ENCODE measurements around the gene POU3F2. TPM values are rescaled to one million over a fixed set of nuclear protein-coding genes. Genes with fewer than 3 reads are reported as not detected.

Gene POU3F2
- total and polyA plus RNA-seq, 11 donors, result 0.01 TPM; not detected in 10

DNA sequence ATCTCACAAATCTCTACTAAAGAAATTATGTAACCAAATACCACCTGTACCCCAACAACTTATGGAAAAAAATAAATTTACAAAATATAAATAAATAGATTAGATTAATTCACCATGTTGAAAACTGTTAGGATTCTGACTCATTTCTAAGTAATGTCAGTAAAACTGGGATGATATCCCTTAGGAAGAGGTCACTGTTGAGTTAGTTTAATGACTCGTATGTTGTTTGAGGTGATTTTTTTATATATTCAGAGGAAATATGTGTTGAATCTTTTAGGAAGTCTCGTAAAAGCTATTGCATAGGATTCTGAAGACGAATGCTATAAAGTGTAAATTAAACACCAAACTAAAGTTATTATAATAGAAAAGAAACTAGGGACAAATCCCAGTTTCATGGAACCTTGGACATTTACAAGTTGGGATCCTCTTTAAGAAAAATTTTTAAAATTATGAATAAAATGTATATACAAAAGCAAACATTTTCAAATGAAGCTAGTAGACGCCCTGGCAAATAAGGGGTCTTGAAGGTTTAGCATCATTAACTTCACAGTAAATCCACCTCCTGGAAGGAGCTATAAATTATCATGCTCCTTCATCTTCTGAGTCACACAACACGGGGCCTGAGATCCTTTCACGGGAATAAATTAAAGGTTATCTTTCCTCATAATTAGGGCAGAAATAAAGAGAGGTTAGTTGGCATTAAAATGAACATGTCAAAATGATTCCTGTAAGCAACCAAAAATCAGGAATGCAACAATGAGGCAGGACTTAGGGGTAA is 37.0 kb upstream of the POU3F2 start:
- DNase-seq (no peak), ATAC-seq (no peak)
- H3K9me3 ChIP-seq, result no peaks in the 10 kb centered on the region
- no peak for TF ChIP-seq POLR2A (IDR thresholded peaks at IDR 0.05)
- TF ChIP-seq, protein P1, sequence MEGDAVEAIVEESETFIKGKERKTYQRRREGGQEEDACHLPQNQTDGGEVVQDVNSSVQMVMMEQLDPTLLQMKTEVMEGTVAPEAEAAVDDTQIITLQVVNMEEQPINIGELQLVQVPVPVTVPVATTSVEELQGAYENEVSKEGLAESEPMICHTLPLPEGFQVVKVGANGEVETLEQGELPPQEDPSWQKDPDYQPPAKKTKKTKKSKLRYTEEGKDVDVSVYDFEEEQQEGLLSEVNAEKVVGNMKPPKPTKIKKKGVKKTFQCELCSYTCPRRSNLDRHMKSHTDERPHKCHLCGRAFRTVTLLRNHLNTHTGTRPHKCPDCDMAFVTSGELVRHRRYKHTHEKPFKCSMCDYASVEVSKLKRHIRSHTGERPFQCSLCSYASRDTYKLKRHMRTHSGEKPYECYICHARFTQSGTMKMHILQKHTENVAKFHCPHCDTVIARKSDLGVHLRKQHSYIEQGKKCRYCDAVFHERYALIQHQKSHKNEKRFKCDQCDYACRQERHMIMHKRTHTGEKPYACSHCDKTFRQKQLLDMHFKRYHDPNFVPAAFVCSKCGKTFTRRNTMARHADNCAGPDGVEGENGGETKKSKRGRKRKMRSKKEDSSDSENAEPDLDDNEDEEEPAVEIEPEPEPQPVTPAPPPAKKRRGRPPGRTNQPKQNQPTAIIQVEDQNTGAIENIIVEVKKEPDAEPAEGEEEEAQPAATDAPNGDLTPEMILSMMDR (IDR thresholded peaks at IDR 0.05), result no peak
- H3K4me3 ChIP-seq, result no peak overlapping the region
- H3K27me3 ChIP-seq, result peaks cover 0 to 26% (median 0%) of the 10 kb centered on the region in 9 donors
- no peaks in the 10 kb centered on the region for H3K36me3 ChIP-seq
- intact Hi-C loops (cut with DNase I), result no loop called here
- no peaks in the 10 kb centered on the region for H3K4me1 ChIP-seq
- no peak overlapping the region for H3K27ac ChIP-seq
- 73 to 81% (median 78%) methylated on average over 6 of the region's 6 CpGs for WGBS, 4 donors

DNA sequence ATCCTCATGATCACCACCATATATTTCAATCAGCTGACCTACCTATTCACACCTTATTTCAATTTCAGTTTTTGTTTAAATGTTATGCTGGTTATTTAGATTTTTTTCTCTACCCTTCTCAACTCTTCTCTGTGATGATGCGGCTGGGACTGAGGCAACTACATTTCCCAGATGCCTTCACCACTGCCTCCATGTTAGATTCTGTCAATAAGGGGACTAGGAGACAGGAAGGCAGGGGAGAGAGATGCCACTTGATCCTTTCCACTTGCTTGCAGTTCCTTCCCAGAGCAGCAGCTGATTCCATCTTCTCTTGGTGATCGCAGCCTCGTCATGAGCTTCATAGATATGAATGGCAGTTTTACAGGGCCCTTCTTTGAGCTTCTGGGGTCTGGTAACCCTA is 33.5 kb upstream of the POU3F2 start:
- intact Hi-C loops (cut with DNase I), result no loop called here
- H3K27me3 ChIP-seq, result peaks cover 0 to 12% (median 0%) of the 10 kb centered on the region in 9 donors
- no peak overlapping the region for H3K27ac ChIP-seq
- DNase-seq (no peak), ATAC-seq (no peak)
- TF ChIP-seq, protein P1 (IDR thresholded peaks at IDR 0.05), result no peak
- no peak for TF ChIP-seq POLR2A (IDR thresholded peaks at IDR 0.05)
- no peaks in the 10 kb centered on the region for H3K36me3 ChIP-seq
- 73 to 80% (median 75%) methylated on average over 3 of the region's 3 CpGs for WGBS, 4 donors
- H3K4me1 ChIP-seq, result no peaks in the 10 kb centered on the region
- peaks cover 0 to 6% (median 0%) of the 10 kb centered on the region in 12 donors for H3K9me3 ChIP-seq
- no peak overlapping the region for H3K4me3 ChIP-seq

DNA sequence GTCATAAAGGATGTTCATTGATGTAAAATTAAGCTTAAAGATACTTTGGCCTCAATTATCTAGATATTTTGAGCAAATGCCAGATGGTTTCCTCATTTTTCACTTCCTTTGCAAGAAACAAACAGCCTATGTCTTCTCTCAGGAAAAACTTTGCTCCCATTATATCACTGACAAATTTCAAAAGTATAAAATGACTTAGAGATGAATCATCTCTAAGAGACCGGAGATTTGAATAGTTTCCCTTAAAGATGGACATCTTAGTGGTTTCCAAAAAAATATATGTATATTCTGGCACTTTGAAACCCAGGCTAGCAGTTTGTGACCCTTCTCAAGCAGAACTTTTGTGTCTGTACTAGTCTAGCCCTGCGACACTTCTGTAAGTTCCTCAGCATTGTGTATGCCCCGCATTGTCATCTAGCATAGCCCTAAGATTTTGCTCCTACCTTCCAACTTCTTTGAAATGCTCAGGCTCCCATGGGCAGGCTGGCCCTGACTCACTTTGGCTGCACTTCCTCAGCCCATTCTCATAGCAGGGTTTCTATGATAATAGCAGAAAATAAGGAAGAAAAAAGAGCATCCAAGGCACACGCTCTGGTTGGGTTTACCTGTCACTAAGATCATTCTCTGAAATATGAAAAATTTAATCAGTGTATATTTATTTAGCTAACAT is 25.7 kb upstream of the POU3F2 start:
- WGBS, 4 donors, result 61 to 76% (median 72%) methylated on average over 4 of the region's 4 CpGs
- Histone ChIP-seq H3K27me3 (peaks cover 0 to 17% (median 0%) of the 10 kb centered on the region in 9 donors), H3K9me3 (peaks cover 0 to 6% (median 0%) of the 10 kb centered on the region in 12 donors), H3K27ac (no peak overlapping the region), H3K36me3 (no peaks in the 10 kb centered on the region), H3K4me1 (no peaks in the 10 kb centered on the region), H3K4me3 (no peak overlapping the region)
- no peak for ATAC-seq
- intact Hi-C loops (cut with DNase I), result no loop called here
- no peak for DNase-seq
- TF ChIP-seq, protein P1 (IDR thresholded peaks at IDR 0.05), result no peak
- TF ChIP-seq POLR2A (IDR thresholded peaks at IDR 0.05), result no peak

DNA sequence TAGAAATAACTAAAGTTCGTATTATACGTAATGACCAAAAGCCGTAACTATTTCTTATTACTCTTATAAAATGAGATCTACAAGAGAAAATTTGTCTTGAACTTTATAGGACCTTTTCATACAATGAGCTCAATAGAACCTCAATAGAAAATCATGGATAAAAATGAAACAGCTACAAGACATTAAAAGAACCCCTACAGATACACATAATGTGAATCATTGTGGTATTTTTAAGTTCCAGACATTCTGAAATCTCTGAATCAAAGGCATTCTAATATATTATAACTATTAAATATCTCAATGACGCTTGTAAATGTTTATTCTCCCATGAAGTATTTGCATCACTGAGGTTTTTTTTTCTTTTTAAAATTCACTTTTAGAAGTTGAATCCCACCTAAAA is 22.2 kb upstream of the POU3F2 start:
- 91 to 92% (median 92%) methylated on average over 4 of the region's 4 CpGs for WGBS, 4 donors
- no peaks in the 10 kb centered on the region for H3K4me1 ChIP-seq
- ATAC-seq (no peak), DNase-seq (no peak)
- peaks cover 0 to 18% (median 0%) of the 10 kb centered on the region in 9 donors for H3K27me3 ChIP-seq
- no peak overlapping the region for H3K4me3 ChIP-seq
- peaks cover 0 to 19% (median 5%) of the 10 kb centered on the region in 12 donors for H3K9me3 ChIP-seq
- TF ChIP-seq POLR2A (IDR thresholded peaks at IDR 0.05), result no peak
- TF ChIP-seq, protein P1 (IDR thresholded peaks at IDR 0.05), result no peak
- intact Hi-C loops (cut with DNase I), result no loop called here
- no peaks in the 10 kb centered on the region for H3K36me3 ChIP-seq
- H3K27ac ChIP-seq, result no peak overlapping the region
